ENCODE measurements around the gene SCAPER.
"Not testable (repeated sequence)": the region's sequence is repeated elsewhere in the genome, so short reads cannot be mapped to it uniquely, and the experiment has no call there.

SCAPER gene

GRCh38 chr15:76861815-76862397, 43.2 kb downstream of the SCAPER start:
- no peak for DNase-seq (ENCODE audit: low spot score)

DNA sequence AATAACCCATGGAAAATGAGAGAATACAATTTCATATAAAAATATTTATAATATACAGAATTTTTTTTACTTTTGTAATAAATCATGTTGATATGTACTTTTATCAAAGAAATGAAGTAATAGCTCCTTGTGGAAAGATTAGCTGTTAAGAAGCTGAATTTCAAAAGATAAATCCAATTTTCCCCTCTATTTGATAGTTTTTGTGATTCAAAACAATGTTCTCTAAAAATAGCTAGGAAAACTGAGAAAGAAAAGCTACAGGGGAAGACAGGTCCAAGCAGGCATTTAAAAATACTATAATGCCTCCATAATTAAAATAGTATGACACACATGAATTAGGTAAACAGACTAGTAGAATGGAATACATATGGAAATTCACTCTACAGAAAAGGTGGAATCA, 44.9 kb downstream of the SCAPER start:
- no peak for DNase-seq (ENCODE audit: low spot score)

DNA sequence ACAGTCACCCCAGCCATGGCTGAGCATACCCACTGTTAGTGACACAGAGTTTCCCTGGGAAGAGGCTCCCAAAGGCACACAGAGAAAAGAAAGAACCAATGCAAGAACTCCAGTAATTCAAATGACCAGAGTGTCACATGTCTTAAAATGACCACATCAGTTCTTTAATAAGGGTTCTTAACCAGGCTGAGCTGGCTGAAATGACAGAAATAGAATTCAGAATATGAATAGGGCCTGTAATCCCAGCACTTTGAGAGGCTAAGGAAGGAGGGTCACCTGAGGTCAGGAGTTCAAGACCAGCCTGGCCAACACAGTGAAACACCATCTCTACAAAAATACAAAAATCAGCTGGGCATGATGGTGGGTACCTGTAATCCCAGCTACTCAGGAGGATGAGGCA, 54.8 kb downstream of the SCAPER start:
- not testable (repeated sequence) for DNase-seq (ENCODE audit: low spot score)

DNA sequence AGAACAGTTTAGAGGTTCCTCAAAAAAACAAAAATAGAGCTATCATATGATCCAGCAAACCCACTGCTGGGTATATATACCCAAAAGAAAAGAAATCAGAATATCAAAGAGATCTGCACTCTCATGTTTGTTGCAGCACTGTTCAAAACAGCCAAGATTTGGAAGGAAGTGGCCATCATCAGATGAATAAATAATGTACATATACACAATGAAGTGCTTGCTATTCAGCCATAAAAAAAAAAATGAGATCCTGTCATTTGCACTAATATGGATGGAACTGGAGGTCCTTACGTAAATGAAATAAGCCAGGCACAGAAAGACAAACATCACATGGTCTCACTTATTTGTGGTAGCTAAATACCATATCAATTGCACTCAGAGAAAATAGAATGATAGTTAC, 58.4 kb downstream of the SCAPER start:
- DNase-seq (ENCODE audit: low spot score) = no peak

DNA sequence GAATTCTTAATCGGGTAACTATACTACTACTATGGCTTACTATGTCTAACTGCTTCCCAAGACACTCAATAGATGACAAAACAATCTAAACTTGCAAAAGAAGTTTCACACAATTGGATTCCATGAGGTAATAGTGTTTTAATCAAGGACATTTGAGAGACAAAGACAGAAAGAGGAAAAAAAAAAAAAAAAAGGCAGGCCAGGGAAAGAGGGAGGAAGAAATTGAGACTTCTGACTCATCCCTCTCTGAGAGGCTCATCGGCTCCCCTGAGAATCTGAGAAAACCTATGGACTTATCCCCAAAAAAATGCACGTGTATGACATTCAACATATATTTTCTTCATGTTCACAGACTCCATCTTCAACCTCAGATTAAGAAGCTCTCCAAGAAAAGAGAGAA, 61.0 kb downstream of the SCAPER start:
- DNase-seq (ENCODE audit: low spot score) = no peak

DNA sequence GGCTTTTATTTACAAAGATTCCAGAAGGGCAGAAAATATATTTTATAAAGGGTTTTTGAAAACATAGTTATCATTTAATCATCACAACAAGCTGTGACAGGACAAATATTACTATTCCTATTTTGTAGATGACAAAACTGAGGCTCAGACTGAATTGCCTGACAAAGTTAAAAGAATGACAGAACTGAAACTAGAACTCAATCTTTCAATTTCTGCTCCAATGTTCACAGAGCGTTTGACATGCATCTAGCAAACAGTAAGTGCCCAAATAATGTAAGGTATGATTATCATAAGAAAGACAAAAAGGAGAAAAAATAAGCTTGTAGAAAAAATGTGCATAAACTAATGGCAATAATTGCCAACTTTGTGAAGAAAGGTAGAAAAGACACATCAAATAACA, 61.9 kb downstream of the SCAPER start:
- DNase-seq (ENCODE audit: low spot score) = no peak

GRCh38 chr15:76840830-76841460, 64.2 kb downstream of the SCAPER start:
- peak; percentile 4 for DNase-seq (ENCODE audit: low spot score)

DNA sequence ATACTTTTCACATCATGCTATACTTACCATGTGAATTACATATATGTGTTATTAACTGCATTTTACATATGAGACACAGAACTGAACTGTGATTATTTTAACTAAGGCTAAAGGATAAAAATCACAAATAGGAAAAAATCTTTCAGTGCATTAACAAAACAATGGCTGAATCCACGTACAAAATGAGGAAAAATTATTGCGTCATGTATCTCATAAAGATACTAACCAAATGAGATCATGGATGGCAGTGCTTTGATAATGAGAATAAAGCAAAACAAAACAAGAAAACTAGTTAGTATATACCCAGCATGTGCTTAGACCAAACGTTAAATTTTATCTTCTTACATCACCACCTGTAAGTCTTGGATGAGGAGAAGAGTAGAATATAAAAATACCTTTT, 66.0 kb downstream of the SCAPER start:
- DNase-seq (ENCODE audit: low spot score) = no peak

DNA sequence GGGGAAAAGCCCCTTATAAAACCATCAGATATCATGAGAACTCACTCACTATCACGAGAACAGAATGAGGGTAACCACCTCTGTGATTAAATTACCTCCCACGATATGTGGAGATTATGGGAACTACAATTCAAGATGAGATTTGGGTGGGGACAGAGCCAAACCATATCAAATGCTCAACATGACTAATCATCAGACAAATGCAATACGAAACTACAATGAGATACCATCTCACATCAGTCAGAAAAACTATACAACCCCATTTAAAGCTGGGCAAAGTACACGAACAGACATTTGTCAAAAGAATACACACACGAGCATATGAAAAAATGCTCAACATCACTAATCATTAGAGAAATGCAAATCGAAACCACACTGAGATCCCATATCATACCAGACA, 67.7 kb downstream of the SCAPER start:
- no peak for DNase-seq (ENCODE audit: low spot score)

GRCh38 chr15:76829939-76830338, 75.2 kb downstream of the SCAPER start:
- DNase-seq (ENCODE audit: low spot score) = no peak

DNA sequence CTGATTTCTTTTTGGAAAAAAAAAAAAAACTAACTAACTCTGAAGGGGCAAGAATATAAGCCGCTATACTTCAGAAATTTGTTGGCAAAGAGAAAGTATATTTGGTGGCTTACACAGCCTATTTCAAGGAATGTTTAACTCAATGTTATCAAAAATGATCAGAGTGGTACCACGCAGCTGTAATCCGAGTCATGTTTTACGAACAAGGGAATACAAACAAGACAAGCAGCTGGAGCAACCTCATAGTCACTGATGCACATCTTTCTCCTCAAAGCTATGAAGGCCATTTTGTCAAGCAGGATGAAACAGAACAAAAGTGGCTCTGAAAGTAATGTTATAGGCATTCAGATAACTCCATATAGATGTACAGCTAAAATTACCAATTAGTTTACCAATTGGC, 81.2 kb downstream of the SCAPER start:
- DNase-seq (ENCODE audit: low spot score) = no peak

DNA sequence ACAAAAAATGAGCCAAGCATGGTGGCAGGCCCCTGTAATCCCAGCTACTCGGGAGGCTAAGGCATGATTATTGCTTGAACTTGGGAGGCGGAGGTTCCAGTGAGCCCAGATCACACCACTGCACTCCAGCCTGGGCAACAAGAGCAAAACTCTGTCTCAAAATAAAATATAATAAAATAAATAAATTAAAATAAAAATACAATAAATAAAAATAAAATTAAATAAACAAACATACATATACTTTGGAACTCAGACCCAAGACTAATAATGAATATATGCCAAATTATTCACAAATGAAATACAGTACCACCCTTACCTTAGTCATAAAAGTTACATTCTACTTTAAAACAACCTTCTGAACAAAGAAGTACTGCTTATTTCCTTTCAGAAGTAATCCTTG, 81.8 kb downstream of the SCAPER start:
- DNase-seq (ENCODE audit: low spot score) = no peak

DNA sequence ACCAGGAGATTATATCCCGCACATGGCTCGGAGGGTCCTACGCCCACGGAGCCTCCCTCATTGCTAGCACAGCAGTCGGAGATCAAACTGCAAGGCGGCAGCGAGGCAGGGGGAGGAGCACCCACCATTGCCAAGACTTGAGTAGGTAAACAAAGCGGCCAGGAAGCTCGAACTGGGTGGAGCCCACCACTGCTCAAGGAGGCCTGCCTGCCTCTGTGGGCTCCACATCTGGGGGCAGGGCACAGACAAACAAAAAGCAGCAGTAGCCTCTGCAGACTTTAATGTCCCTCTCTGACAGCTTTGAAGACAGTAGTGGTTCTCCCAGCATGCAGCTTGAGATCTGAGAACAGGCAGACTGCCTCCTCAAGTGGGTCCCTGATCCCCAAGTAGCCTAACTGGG, 86.2 kb downstream of the SCAPER start:
- DNase-seq (ENCODE audit: low spot score) = not testable (repeated sequence)

GRCh38 chr15:76815421-76815820, 89.7 kb downstream of the SCAPER start:
- DNase-seq (ENCODE audit: low spot score) = no peak

GRCh38 chr15:76812381-76812780, 92.8 kb downstream of the SCAPER start:
- DNase-seq (ENCODE audit: low spot score) = peak; percentile 1

- no peak for DNase-seq (ENCODE audit: low spot score)
These were observed 95.6 kb downstream of the SCAPER start for GRCh38 chr15:76809412-76810103.

DNA sequence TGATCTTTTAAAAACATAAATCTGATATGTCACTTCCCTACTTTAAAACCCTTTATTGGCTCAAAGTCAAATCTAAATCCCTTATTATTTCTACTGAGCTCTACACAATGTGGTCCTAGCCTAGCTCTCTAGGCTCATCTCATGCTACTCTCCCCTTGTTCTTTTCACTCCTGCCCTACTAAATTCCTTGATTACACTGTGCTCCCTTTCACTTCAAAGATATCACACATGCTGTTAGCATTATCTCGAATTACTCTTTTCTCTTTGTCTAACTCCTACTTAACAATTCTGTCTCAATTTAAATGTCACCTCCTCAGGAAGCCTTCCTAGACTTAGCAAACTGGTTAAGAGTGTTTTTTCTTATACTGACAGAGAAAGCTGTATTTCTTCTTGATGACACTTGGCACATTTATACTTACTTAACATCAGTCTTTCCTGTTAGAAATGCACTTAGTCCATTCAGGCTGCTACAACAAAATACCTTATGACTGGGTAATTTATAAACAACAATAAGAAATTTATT, 102.0 kb downstream of the SCAPER start:
- no peak for DNase-seq (ENCODE audit: low spot score)

GRCh38 chr15:76802411-76802810, 102.7 kb downstream of the SCAPER start:
- no peak for DNase-seq (ENCODE audit: low spot score)

GRCh38 chr15:76799760-76800159, 105.4 kb downstream of the SCAPER start:
- DNase-seq (ENCODE audit: low spot score) = no peak

DNA sequence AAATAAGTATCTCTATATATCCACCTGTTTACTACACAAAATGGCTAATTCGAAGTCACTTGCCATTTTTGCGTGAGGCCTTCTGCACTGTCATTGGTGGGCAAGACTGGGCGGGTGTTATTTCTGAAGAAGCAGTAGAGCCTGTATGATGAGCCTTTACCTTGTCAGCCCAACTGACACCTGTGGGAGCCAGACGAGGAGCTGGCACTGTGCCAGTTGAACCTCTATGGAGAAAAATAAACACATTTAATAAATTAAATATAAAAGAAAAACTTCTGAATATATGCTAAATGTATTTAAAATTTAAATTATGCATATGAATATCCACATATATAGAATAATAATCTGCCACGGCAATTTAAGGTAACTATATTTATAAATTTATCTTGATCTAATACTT, 109.9 kb downstream of the SCAPER start:
- DNase-seq (ENCODE audit: low spot score) = no peak

DNA sequence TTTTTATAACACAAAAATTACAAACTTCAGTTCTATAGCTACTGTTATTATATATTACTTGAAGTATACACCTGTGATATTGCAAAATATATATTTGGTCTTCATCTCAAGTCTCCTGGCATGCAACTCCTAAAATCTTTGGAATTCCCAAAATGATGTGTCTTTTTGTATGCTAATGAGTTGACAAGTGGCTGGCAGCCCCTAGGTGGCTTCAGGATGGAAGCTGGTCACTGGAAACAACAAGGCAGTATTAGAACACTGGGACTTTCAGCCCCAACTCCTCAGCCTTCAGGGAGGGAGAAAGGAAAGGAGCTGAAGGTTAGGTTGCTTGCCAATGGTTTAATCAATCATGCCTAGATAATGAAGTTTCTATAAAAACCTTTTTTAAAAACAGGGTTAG, 112.0 kb downstream of the SCAPER start:
- DNase-seq (ENCODE audit: low spot score) = no peak

- no peak for DNase-seq (ENCODE audit: low spot score)
These were observed 113.6 kb downstream of the SCAPER start for GRCh38 chr15:76791511-76791910.

DNA sequence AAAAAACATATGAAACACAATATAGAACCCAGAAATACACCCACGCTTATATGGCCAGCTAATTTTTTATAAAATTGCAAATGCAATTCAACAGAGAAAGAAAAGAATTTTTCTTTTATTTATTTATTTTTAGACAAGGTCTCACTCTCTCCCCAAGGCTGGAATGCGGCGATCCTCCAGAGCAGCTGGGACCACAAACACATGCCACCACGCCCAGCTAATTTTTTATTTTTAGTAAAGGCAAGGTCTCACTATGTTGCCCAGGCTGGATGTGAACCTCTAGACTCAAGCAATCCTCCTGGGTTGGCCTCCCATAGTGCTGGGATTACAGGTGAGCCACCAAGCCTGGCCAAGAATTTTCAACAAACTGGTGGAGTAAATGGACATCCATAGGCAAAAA, 117.9 kb downstream of the SCAPER start:
- no peak for DNase-seq (ENCODE audit: low spot score)

DNA sequence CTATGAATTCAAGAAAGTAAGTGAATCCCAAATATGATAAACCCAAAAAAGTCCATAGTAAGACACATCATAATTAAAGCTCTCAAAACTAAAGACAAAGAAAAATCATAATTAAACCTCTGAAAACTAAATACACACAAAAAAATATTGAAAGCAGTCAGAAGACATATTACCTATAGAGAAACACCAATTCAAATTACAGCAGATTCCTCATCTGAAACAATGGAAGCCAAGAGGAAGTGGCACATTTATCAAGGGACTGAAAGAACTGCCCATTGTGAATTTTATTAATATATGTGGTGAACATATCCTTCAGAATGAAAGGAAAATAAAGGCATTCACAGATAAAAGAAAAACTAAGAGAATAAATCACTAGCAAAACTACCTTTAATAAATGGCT, 128.2 kb downstream of the SCAPER start:
- no peak for DNase-seq (ENCODE audit: low spot score)
